Osteoblast (primary cell): ENCODE results near the gene LIMA1. TPM values are rescaled to one million over a fixed set of nuclear protein-coding genes. Genes with fewer than 3 reads are reported as not detected.

Experiments used
- DNase-seq: peaks from one replicate; pipeline ENCODE4 v3.0.0; 2011; ENCODE audit warnings: low spot score, mixed read lengths; ENCODE audit not compliant: insufficient read length; ENCODE audit errors: missing footprints
- H2AFZ ChIP-seq: 2 replicates; pipeline ENCODE4 v1.6.0; 2011; ENCODE audit warnings: mild to moderate bottlenecking, low read length
- H3K27ac ChIP-seq: 2 replicates; pipeline ENCODE4 v1.5.1; 2011; ENCODE audit warnings: mild to moderate bottlenecking, low read depth, low read length, moderate library complexity
- H3K27me3 ChIP-seq: 2 replicates; pipeline ENCODE4 v1.6.0; 2012; ENCODE audit warnings: mild to moderate bottlenecking, control low read depth, inconsistent platforms, low read length, moderate library complexity; ENCODE audit not compliant: insufficient read depth
- H3K36me3 ChIP-seq: 2 replicates; pipeline ENCODE4 v1.5.1; 2011; ENCODE audit warnings: mild to moderate bottlenecking, low read length, control low read depth, moderate library complexity; ENCODE audit not compliant: insufficient read depth
- H3K4me1 ChIP-seq: 2 replicates; pipeline ENCODE4 v1.5.1; 2011; ENCODE audit warnings: mild to moderate bottlenecking, low read length, control low read depth, moderate library complexity; ENCODE audit not compliant: insufficient read depth
- H3K4me2 ChIP-seq: 2 replicates; pipeline ENCODE4 v1.6.0; 2011; ENCODE audit warnings: mild to moderate bottlenecking, low read length; ENCODE audit not compliant: insufficient read depth
- H3K4me3 ChIP-seq: fragments of 200-600 bp; sonication (generic); 3 replicates; pipeline ENCODE4 v1.5.1; 2012; ENCODE audit warnings: mild to moderate bottlenecking, low read length, inconsistent platforms; ENCODE audit not compliant: insufficient read depth
- H3K79me2 ChIP-seq: 2 replicates; pipeline ENCODE4 v1.6.0; 2012; ENCODE audit warnings: mild to moderate bottlenecking, low read length, control low read depth, inconsistent platforms; ENCODE audit not compliant: insufficient read depth
- H3K9me3 ChIP-seq: 2 replicates; pipeline ENCODE4 v1.5.1; 2011; ENCODE audit warnings: low read depth, low read length, control low read depth
- H4K20me1 ChIP-seq: 2 replicates; pipeline ENCODE4 v1.6.0; 2012; ENCODE audit warnings: mild to moderate bottlenecking, low read length, control low read depth; ENCODE audit not compliant: insufficient read depth
- total RNA-seq: library from RNA; depleted of rRNA; stranded (reverse); fragments of >200 nt; gene quantifications from 2 replicates; pipeline ENCODE4 v1.2.3, GENCODE V29; 2012
- TF ChIP-seq, protein P1 (sequence below): IDR thresholded peaks from 2 replicates; pipeline ENCODE4 v1.5.1; 2011; ENCODE audit warnings: mild to moderate bottlenecking, low read depth, low read length, moderate library complexity; ENCODE audit errors: extremely low read depth

Gene LIMA1
- total RNA-seq, 1 donor, result 433 TPM

- Histone ChIP-seq H3K9me3 (no peaks in the 10 kb centered on the region), H4K20me1 (no peaks in the 10 kb centered on the region), H3K36me3 (no peaks in the 10 kb centered on the region), H3K4me3 (no peak overlapping the region), H3K27ac (peak overlapping the region; percentile 93), H3K27me3 (no peaks in the 10 kb centered on the region), H2AFZ (no peak overlapping the region), H3K4me2 (peak overlapping the region; percentile 48), H3K79me2 (peaks cover 16% of the 10 kb centered on the region), H3K4me1 (peaks cover 62% of the 10 kb centered on the region)
- TF ChIP-seq, protein P1, sequence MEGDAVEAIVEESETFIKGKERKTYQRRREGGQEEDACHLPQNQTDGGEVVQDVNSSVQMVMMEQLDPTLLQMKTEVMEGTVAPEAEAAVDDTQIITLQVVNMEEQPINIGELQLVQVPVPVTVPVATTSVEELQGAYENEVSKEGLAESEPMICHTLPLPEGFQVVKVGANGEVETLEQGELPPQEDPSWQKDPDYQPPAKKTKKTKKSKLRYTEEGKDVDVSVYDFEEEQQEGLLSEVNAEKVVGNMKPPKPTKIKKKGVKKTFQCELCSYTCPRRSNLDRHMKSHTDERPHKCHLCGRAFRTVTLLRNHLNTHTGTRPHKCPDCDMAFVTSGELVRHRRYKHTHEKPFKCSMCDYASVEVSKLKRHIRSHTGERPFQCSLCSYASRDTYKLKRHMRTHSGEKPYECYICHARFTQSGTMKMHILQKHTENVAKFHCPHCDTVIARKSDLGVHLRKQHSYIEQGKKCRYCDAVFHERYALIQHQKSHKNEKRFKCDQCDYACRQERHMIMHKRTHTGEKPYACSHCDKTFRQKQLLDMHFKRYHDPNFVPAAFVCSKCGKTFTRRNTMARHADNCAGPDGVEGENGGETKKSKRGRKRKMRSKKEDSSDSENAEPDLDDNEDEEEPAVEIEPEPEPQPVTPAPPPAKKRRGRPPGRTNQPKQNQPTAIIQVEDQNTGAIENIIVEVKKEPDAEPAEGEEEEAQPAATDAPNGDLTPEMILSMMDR, result no peak
- DNase-seq, result peak; percentile 85
These were observed 36.3 kb downstream of the LIMA1 start for GRCh38 chr12:50246873-50247612.

GRCh38 chr12:50246197-50246865, 37.0 kb downstream of the LIMA1 start:
- H3K4me2 ChIP-seq, result peak overlapping the region; percentile 48
- no peaks in the 10 kb centered on the region for H4K20me1 ChIP-seq
- no peak overlapping the region for H2AFZ ChIP-seq
- peak overlapping the region; percentile 93 for H3K27ac ChIP-seq
- H3K36me3 ChIP-seq, result no peaks in the 10 kb centered on the region
- peaks cover 65% of the 10 kb centered on the region for H3K4me1 ChIP-seq
- no peak overlapping the region for H3K4me3 ChIP-seq
- H3K9me3 ChIP-seq, result no peaks in the 10 kb centered on the region
- peaks cover 14% of the 10 kb centered on the region for H3K79me2 ChIP-seq
- TF ChIP-seq, protein P1, result no peak
- peak; percentile 42 for DNase-seq
- no peaks in the 10 kb centered on the region for H3K27me3 ChIP-seq

DNA sequence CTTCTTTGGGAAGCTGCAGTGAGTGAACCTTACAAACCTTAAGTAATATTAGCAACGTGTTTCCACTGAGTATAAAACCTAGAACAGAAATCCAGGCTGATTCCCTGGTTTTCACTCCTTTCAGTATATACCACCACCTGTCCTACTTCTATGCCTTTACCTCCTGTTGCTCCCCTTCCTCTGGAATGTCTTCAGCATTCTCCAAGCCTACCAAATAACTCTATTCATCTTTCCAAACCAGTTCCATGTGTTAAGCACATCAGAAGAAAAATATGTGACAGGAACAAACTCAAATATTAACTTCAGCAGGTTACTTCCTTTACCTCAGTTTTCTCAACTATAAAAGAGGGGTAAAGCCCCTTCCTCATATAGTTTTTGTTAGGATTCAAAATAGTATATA, 39.8 kb downstream of the LIMA1 start:
- H2AFZ ChIP-seq, result no peak overlapping the region
- H3K4me1 ChIP-seq, result peaks cover 62% of the 10 kb centered on the region
- H3K79me2 ChIP-seq, result peaks cover 18% of the 10 kb centered on the region
- no peak for DNase-seq
- H3K9me3 ChIP-seq, result no peaks in the 10 kb centered on the region
- H3K27me3 ChIP-seq, result no peaks in the 10 kb centered on the region
- no peaks in the 10 kb centered on the region for H3K36me3 ChIP-seq
- peak overlapping the region; percentile 83 for H3K4me2 ChIP-seq
- no peaks in the 10 kb centered on the region for H4K20me1 ChIP-seq
- TF ChIP-seq, protein P1, result no peak
- H3K27ac ChIP-seq, result peak overlapping the region; percentile 99
- H3K4me3 ChIP-seq, result no peak overlapping the region

- H2AFZ ChIP-seq, result no peak overlapping the region
- H3K36me3 ChIP-seq, result no peaks in the 10 kb centered on the region
- H3K4me3 ChIP-seq, result peak overlapping the region; percentile 52
- peak overlapping the region; percentile 83 for H3K4me2 ChIP-seq
- peaks cover 18% of the 10 kb centered on the region for H3K79me2 ChIP-seq
- peak; percentile 53 for DNase-seq
- peak overlapping the region; percentile 99 for H3K27ac ChIP-seq
- peaks cover 54% of the 10 kb centered on the region for H3K4me1 ChIP-seq
- TF ChIP-seq, protein P1, result no peak
- H3K9me3 ChIP-seq, result no peaks in the 10 kb centered on the region
- H4K20me1 ChIP-seq, result no peaks in the 10 kb centered on the region
- no peaks in the 10 kb centered on the region for H3K27me3 ChIP-seq
These were observed 40.5 kb downstream of the LIMA1 start for GRCh38 chr12:50242751-50243191.
